GM19025 (cell line): Measurements from ENCODE around the gene ARFGEF2.
"Not testable (repeated sequence)": the region's sequence is repeated elsewhere in the genome, so short reads cannot be mapped to it uniquely, and the experiment has no call there.

Experiments used
- ATAC-seq: cut with Tn5 transposase; IDR thresholded peaks from one replicate; pipeline ENCODE4 v1.9.1; 2021; ENCODE audit warnings: mild to moderate bottlenecking, low read depth, moderate library complexity; ENCODE audit not compliant: unreplicated experiment

Gene ARFGEF2

GRCh38 chr20:48984575-48985219 lies 63.2 kb downstream of the ARFGEF2 start:
- no peak for ATAC-seq

DNA sequence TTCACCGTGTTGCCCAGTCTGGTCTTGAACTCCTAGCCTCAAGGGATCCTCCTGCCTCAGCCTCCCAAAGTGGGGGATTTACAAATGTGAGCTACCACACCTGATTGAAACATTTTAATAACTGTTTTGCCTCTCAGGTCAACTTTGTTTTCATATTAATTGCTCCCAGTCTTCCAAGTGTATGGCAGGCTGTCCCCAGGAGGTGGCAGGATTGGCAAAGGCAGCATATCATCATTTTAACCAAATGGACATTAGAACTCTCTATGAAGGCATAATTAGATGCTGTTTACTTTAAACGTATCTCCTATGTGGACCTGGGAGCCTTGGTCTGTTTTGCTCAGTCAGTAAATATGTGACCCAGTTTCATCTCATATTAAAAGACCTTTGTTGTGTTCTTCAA lies 65.4 kb downstream of the ARFGEF2 start:
- ATAC-seq, result no peak

- ATAC-seq, result no peak
Measured at GRCh38 chr20:48990467-48990866, 69.0 kb downstream of the ARFGEF2 start.

- no peak for ATAC-seq
Measured at GRCh38 chr20:48995589-48995988, 74.1 kb downstream of the ARFGEF2 start.

GRCh38 chr20:48999890-49000870 lies 78.7 kb downstream of the ARFGEF2 start:
- no peak for ATAC-seq

- ATAC-seq, result no peak
Measured at GRCh38 chr20:49001741-49002140, 80.2 kb downstream of the ARFGEF2 start.

- no peak for ATAC-seq
Measured at GRCh38 chr20:49006446-49006980, 85.0 kb downstream of the ARFGEF2 start.

GRCh38 chr20:49009899-49010631 lies 88.6 kb downstream of the ARFGEF2 start:
- ATAC-seq, result no peak

DNA sequence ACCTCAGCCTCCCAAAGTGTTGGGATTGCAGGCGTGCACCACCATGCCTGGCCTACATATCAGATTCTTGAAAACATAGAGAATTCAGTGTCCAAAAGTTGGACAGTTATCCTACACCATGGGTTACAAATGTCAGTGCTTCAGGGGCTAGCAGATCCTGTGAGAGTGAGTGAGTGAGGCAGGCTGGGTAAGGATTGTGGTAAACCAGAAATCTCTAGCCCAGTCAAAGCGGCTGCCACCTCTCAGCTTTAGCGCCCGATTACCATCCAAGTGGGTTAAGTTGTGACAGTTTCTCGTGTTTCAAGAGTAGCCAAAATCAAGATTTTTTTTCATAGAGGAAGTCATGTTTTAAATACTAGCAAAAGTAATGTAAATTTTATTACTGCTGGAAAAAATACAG lies 102.7 kb downstream of the ARFGEF2 start:
- no peak for ATAC-seq

- not testable (repeated sequence) for ATAC-seq
Measured at GRCh38 chr20:49028177-49028576, 106.7 kb downstream of the ARFGEF2 start.

DNA sequence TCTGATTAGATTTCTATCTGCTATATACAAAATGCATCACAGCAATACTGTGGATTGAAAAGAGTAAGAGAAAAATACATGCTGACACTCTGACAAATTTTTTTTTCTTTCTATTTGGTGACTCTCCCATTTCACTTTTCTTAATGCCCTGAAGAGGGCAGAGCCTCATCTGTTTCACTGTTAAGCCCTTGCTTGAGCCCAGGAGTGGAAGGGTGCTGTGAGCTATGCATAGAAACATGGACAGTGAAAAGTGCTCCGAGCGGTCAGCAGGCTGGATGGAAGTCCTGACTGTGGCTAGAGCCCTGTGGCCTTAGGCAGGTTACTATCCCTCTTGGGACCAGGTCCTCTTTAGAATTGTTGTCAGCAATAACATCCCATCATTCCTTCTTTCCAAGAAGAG lies 107.2 kb downstream of the ARFGEF2 start:
- no peak for ATAC-seq

DNA sequence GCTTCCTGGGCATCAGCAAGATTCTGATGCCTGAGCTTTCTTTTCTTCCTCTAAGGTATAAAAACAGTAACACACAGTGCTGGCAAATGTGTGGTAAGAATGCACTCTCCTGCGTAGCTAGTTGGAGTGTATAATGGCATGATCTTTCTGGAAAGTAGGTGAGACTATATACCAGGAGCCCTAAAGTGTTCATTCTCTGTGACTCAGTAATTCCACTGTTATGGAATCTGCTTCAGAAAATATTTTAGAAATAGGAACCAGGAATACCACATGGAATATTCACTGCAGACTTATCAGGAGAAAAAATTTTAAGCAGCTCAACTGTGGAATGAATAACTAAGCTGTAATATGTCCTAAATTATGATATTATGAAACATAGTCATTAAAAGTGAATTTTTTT lies 107.7 kb downstream of the ARFGEF2 start:
- no peak for ATAC-seq

DNA sequence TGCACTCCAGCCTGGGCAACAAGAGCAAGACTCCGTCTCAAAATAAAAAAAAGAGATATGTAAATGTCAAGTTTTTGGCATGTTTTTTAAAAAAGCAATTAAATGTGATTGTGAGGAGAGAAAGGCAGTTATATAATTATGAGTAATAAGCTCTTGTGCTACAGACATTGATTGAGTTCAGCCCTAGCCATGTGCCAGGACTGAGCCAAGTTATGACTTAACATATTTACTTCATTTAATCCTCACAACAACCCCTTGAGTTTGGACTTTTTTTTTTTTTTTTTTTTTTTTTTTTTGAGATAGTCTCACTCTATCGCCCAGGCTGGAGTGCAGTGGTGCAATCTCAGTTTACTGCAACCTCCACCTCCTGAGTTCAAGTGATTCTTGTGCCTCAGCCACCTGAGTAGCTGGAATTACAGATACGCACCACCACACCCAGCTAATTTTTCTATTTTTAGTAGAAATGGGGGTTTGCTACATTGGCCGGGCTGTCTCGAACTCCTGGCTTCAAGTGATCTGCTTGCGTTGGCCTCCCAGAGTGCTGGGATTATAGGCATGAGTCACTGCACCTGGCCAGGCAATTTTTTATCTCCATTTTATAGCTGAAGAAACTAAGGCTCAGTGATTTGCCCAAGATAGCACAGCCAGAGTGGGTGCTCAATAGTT lies 109.6 kb downstream of the ARFGEF2 start:
- ATAC-seq, result no peak

DNA sequence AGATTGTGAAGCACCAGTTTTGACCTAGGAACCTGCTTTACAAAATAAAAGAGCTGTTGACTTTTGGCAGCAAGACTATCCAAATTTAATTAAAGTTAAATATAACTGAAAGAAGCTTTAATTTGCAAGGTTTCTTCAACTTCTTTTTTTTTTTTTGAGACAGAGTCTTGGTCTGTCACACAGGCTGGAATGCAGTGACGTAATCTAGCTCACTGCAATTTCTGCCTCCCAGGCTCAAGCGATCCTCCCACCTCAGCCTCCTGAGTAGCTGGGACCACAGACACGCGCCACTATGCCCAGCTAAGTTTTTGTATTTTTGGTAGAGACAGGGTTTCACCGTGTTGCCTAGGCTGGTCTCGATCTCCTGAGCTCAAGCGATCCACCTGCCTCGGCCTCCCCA lies 110.9 kb downstream of the ARFGEF2 start:
- no peak for ATAC-seq

GRCh38 chr20:49034070-49034732 lies 112.7 kb downstream of the ARFGEF2 start:
- ATAC-seq, result no peak

GRCh38 chr20:49037962-49038387 lies 116.5 kb downstream of the ARFGEF2 start:
- ATAC-seq, result no peak

DNA sequence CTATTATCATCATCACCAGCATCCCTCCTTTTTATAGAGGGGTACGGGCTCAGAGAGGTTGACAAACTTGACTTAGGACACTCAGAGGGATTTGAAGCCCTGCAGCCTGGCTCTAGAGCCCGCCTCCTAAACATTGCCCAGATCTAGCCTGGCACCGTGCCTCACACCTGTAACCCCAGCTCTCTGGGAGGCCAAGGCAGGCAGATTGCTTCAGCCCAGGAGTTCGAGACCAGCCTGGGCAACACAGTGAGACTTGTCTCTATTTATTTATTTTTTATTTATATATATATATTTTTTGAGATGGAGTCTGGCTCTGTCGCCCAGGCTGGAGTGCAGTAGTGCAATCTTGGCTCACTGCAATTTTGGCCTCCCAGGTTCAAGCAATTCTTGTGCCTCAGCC lies 118.3 kb downstream of the ARFGEF2 start:
- no peak for ATAC-seq

GRCh38 chr20:49043000-49043399 lies 121.5 kb downstream of the ARFGEF2 start:
- ATAC-seq, result no peak

- no peak for ATAC-seq
Measured at GRCh38 chr20:49045440-49046086, 124.1 kb downstream of the ARFGEF2 start.
